GM23248 (cell line): ENCODE measurements around the gene MOK. TPM values are rescaled to one million over a fixed set of nuclear protein-coding genes. Genes with fewer than 3 reads are reported as not detected.

Experiments used
- DNase-seq: peaks from one replicate; pipeline ENCODE4 v3.0.0-alpha.2; 2015
- H2AFZ ChIP-seq: fragments of 200-600 bp; sonication (generic); 2 replicates; pipeline ENCODE4 v1.6.1; 2016; ENCODE audit warnings: antibody characterized with exemption
- H3F3A ChIP-seq: fragments of 200-600 bp; sonication (generic); 2 replicates; pipeline ENCODE4 v1.6.1; 2016; ENCODE audit warnings: mild to moderate bottlenecking, antibody characterized with exemption, mixed run types; ENCODE audit not compliant: insufficient read depth
- H3K27ac ChIP-seq: fragments of 200-600 bp; sonication (generic); 2 replicates; pipeline ENCODE4 v1.5.1; 2016; ENCODE audit warnings: mild to moderate bottlenecking
- H3K27me3 ChIP-seq: fragments of 200-600 bp; sonication (generic); replicated peaks from 2 replicates; pipeline ENCODE4 v1.6.1; 2016; ENCODE audit warnings: mild to moderate bottlenecking; ENCODE audit not compliant: insufficient read depth
- H3K36me3 ChIP-seq: fragments of 200-600 bp; sonication (generic); 2 replicates; pipeline ENCODE4 v1.6.1; 2016; ENCODE audit warnings: low read depth, mild to moderate bottlenecking
- H3K4me1 ChIP-seq: fragments of 200-600 bp; sonication (generic); 2 replicates; pipeline ENCODE4 v1.6.1; 2016; ENCODE audit warnings: mild to moderate bottlenecking; ENCODE audit not compliant: insufficient read depth
- H3K4me2 ChIP-seq: fragments of 200-600 bp; sonication (generic); one replicate; pipeline ENCODE4 v1.6.1; 2016; ENCODE audit warnings: mild to moderate bottlenecking; ENCODE audit not compliant: unreplicated experiment
- H3K4me3 ChIP-seq: fragments of 200-600 bp; sonication (generic); 2 replicates; pipeline ENCODE4 v1.5.1; 2016; ENCODE audit warnings: mild to moderate bottlenecking
- H3K79me2 ChIP-seq: fragments of 200-600 bp; sonication (generic); 2 replicates; pipeline ENCODE4 v1.6.1; 2016; ENCODE audit warnings: mild to moderate bottlenecking; ENCODE audit not compliant: insufficient read depth
- H3K9ac ChIP-seq: fragments of 200-600 bp; sonication (generic); 2 replicates; pipeline ENCODE4 v1.6.1; 2016; ENCODE audit warnings: mild to moderate bottlenecking
- H3K9me2 ChIP-seq: fragments of 200-600 bp; sonication (generic); 2 replicates; pipeline ENCODE4 v1.6.1; 2016; ENCODE audit warnings: mixed run types, mild to moderate bottlenecking, moderate library complexity; ENCODE audit not compliant: insufficient read depth
- H3K9me3 ChIP-seq: fragments of 200-600 bp; sonication (generic); one replicate; pipeline ENCODE4 v1.6.1; 2017; ENCODE audit warnings: low read depth
- H4K20me1 ChIP-seq: fragments of 200-600 bp; sonication (generic); 2 replicates; pipeline ENCODE4 v1.6.0; 2016; ENCODE audit not compliant: insufficient read depth
- EZH2 ChIP-seq: fragments of 200-600 bp; sonication (generic); IDR thresholded peaks from 2 replicates; pipeline ENCODE4 v1.6.1; 2018; ENCODE audit warnings: antibody characterized with exemption, mild to moderate bottlenecking; ENCODE audit not compliant: insufficient read depth, poor library complexity, severe bottlenecking
- EZH2phosphoT487 ChIP-seq: fragments of 200-600 bp; sonication (generic); IDR thresholded peaks from 2 replicates; pipeline ENCODE4 v1.6.1; 2018; ENCODE audit warnings: antibody characterized with exemption, moderate library complexity, mild to moderate bottlenecking, low read depth; ENCODE audit not compliant: insufficient read depth
- WGBS, 2 experiments: methylation state at CpG; one replicate each; pipeline ENCODE4 v1.1.6; 2015 to 2017; ENCODE audit warnings: low lambda C conversion rate in 2 of 2, low coverage in 1 of 2; ENCODE audit errors: missing lambda C conversion rate in 2 of 2; 5-methylcytosine and 5-hydroxymethylcytosine counted together
- in situ Hi-C: fragments of 300-500 bp; cut with MboI; formaldehyde crosslinking; loops from 2 replicates; pipeline ENCODE4 v1.15.0; 2020
- polyA plus RNA-seq: library from polyadenylated mRNA; unstranded; fragments of >200 nt; fragmentation: Nextera tagmentation; extraction: Ambion mirVana; gene quantifications from 2 replicates; pipeline ENCODE4 v1.2.1, GENCODE V29; 2016
- total RNA-seq: library from RNA; depleted of rRNA; stranded (reverse); fragments of >200 nt; shearing (Covaris generic); gene quantifications from 2 replicates; pipeline ENCODE4 v1.2.3, GENCODE V29; 2014

The MOK gene
- total and polyA plus RNA-seq, 2 experiments from 2014 or later, result 34.9 to 67.9 TPM

DNA sequence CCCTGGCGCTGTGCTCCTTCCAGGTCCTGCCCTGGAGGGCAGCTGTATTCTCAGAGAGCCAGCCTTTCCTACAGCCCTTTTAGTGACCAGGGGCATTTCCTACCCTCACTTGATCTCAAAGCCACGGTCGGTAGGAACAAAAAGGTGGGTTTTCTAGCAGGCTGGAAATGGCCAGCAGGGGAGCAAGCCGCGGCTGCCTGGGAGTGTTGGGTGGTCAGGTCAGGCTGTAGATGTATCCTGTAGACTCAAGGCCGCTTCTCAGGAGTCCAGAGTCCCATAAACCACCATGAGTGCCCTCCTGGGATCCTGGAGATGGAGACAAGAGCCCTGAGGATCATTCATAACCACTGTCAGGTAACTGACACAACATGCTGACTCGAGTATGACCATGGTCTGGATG is 39.1 kb upstream of the MOK start:
- Histone ChIP-seq H3K36me3 (peaks cover 9% of the 10 kb centered on the region; the same call in 1 of the 2 replicates), H3F3A (no peaks in the 10 kb centered on the region), H3K4me3 (no peak overlapping the region), H4K20me1 (no peaks in the 10 kb centered on the region), H3K27ac (no peak overlapping the region), H2AFZ (no peak overlapping the region), H3K4me2 (no peak overlapping the region), H3K27me3 (no peaks in the 10 kb centered on the region), H3K9me2 (no peaks in the 10 kb centered on the region), H3K9ac (no peak overlapping the region), H3K9me3 (no peaks in the 10 kb centered on the region), H3K4me1 (no peaks in the 10 kb centered on the region), H3K79me2 (no peaks in the 10 kb centered on the region)
- 99 to 100% methylated on average over 7 of the region's 7 CpGs for WGBS, 2 experiments
- in situ Hi-C loops, result no loop called here
- TF ChIP-seq EZH2 (no peak), EZH2phosphoT487 (no peak)
- DNase-seq, result no peak

DNA sequence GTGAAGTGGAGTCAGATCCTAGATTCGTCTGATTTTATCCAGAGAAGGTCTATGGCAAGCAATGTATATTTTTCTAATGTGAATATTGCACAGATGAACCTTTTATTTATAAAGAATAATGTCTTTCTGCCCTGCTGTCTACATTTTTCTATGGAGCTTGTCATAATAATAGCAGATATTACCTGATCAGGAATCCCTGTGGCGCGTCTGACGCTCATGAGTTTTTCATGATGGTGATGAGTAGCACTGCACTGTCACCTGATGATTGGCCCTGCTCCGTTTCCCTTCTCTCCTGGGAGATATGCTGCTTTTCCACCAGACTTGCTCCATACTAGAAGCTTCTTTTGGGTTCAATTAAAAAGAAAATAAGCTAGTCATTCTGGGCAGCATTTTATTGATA is 37.3 kb upstream of the MOK start:
- Histone ChIP-seq H3F3A (no peaks in the 10 kb centered on the region), H2AFZ (no peak overlapping the region), H3K79me2 (no peaks in the 10 kb centered on the region), H3K4me3 (no peak overlapping the region), H3K9me3 (no peaks in the 10 kb centered on the region), H4K20me1 (no peaks in the 10 kb centered on the region), H3K36me3 (peaks cover 7% of the 10 kb centered on the region; the same call in 1 of the 2 replicates), H3K4me2 (no peak overlapping the region), H3K9me2 (no peaks in the 10 kb centered on the region), H3K9ac (no peak overlapping the region), H3K4me1 (no peaks in the 10 kb centered on the region), H3K27me3 (no peaks in the 10 kb centered on the region), H3K27ac (no peak overlapping the region)
- in situ Hi-C loops, result no loop called here
- WGBS, 2 experiments, result 94 to 96% methylated on average over 5 of the region's 5 CpGs
- TF ChIP-seq EZH2 (no peak), EZH2phosphoT487 (no peak)
- DNase-seq, result no peak

DNA sequence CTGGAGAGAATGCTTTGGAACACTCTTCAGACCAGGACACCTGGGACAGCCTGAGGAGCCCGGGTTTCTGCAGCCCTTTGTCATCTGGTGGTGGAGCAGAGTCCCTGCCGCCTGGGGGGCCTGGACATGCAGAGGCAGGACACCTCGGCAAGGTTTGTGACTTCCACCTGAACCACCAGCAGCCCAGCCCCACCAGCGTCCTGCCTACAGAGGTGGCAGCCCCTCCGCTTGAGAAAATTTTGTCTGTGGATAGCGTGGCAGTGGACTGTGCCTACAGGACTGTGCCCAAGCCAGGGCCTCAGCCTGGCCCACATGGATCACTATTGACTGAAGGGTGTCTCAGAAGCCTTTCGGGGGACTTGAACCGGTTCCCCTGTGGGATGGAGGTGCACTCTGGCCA is 36.6 kb upstream of the MOK start:
- TF ChIP-seq EZH2, result no peak
- no peak for TF ChIP-seq EZH2phosphoT487

GRCh38 chr14:102338724-102339123 is 33.8 kb upstream of the MOK start:
- WGBS, 2 experiments, result 95 to 97% methylated on average over 9 of the region's 9 CpGs
- in situ Hi-C loops, result no loop called here

More for the DNA sequence above, 36.6 kb upstream of the MOK start:
- Histone ChIP-seq H4K20me1 (no peaks in the 10 kb centered on the region), H3K36me3 (peaks cover 7% of the 10 kb centered on the region; the same call in 1 of the 2 replicates), H3F3A (no peaks in the 10 kb centered on the region), H3K4me2 (no peak overlapping the region), H3K27ac (no peak overlapping the region), H3K79me2 (no peaks in the 10 kb centered on the region), H3K4me3 (no peak overlapping the region), H3K9me3 (no peaks in the 10 kb centered on the region), H3K9me2 (no peaks in the 10 kb centered on the region), H3K9ac (no peak overlapping the region), H2AFZ (no peak overlapping the region), H3K27me3 (no peaks in the 10 kb centered on the region), H3K4me1 (no peaks in the 10 kb centered on the region)
- DNase-seq, result no peak
- in situ Hi-C loops, result no loop called here
- WGBS, 2 experiments, result 88% methylated on average over 8 of the region's 8 CpGs

DNA sequence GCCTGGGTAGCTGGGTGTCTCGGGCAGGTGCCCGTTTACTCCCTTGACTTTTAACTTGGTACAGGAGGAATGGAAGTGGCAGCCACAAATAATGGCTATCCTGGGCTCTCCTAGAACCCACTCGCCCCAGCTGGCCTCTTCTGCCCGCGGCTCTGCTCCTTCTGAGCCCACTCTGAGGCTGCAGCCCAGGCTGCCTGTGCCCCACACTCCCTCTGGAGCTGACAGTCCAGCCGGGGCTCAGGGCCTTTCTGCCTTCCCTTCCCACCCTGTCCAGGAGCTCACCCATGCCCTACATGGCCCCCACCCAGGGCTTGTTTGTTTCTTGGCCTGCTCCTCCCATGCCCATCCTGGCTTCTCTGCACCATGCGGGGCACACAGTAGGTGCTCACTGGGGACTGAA is 30.2 kb upstream of the MOK start:
- Histone ChIP-seq H3K27me3 (no peaks in the 10 kb centered on the region), H3K4me3 (no peak overlapping the region), H3K4me1 (no peaks in the 10 kb centered on the region), H3K9me2 (no peaks in the 10 kb centered on the region), H3K36me3 (no peaks in the 10 kb centered on the region), H3K4me2 (no peak overlapping the region), H3K27ac (no peak overlapping the region), H3K79me2 (no peaks in the 10 kb centered on the region), H3K9ac (no peak overlapping the region), H3F3A (no peaks in the 10 kb centered on the region), H2AFZ (no peak overlapping the region), H4K20me1 (no peaks in the 10 kb centered on the region), H3K9me3 (no peaks in the 10 kb centered on the region)
- DNase-seq, result no peak
- no peak for TF ChIP-seq EZH2phosphoT487
- no peak for TF ChIP-seq EZH2
- 89 to 100% methylated on average over 6 to 7 of the region's 7 CpGs for WGBS, 2 experiments
- in situ Hi-C loops, result no loop called here

More at GRCh38 chr14:102338724-102339123, 33.8 kb upstream of the MOK start:
- Histone ChIP-seq H3K27me3 (no peaks in the 10 kb centered on the region), H2AFZ (no peak overlapping the region), H3K36me3 (no peaks in the 10 kb centered on the region; the same call in 1 of the 2 replicates), H3K9ac (no peak overlapping the region), H3F3A (no peaks in the 10 kb centered on the region), H3K9me3 (no peaks in the 10 kb centered on the region), H4K20me1 (no peaks in the 10 kb centered on the region), H3K4me1 (no peaks in the 10 kb centered on the region), H3K4me2 (no peak overlapping the region), H3K79me2 (no peaks in the 10 kb centered on the region), H3K9me2 (no peaks in the 10 kb centered on the region), H3K4me3 (no peak overlapping the region), H3K27ac (no peak overlapping the region)
- no peak for TF ChIP-seq EZH2phosphoT487
- no peak for TF ChIP-seq EZH2
- DNase-seq, result no peak
